ENCODE measurements around the gene GPAM.

- no peak for TF ChIP-seq POLR2A (IDR thresholded peaks at IDR 0.05)
- no peak for TF ChIP-seq CTCF (IDR thresholded peaks at IDR 0.05)
Observed at GRCh38 chr10:112160834-112161233, 22.7 kb downstream of the GPAM start.

Data from vagina (tissue), 2 donors.